HCT116 (cell line): ENCODE measurements around the gene DAAM1. TPM values are rescaled to one million over a fixed set of nuclear protein-coding genes. Genes with fewer than 3 reads are reported as not detected.

ENCODE experiments used
- ATAC-seq: fragments of 200-7000 bp; cut with Tn5 transposase; 2 replicates; pipeline ENCODE4 v1.9.1; 2020; ENCODE audit warnings: mild to moderate bottlenecking, moderate library complexity
- BruUV-seq: library from RNA; stranded (reverse); fragments of 400-500 nt; replicated peaks from 2 replicates; lab custom pipeline; 2021; lab: Mats Ljungman, UMichigan
- CTCF ChIA-PET: fragments of 300-600 bp; sonication (Branson Sonifier 250); formaldehyde crosslinking; loops from one replicate; lab custom pipeline; 2021; ENCODE audit warnings: antibody characterized with exemption; lab: Charles Lee
- POLR2A ChIA-PET: fragments of 300-600, 350-600 bp; sonication (Branson Sonifier 250); formaldehyde crosslinking; loops from one replicate; lab custom pipeline; 2021; ENCODE audit warnings: antibody characterized with exemption; lab: Charles Lee
- RAD21 ChIA-PET, 2 experiments: fragments of 300-600 bp; sonication (Branson Sonifier 250); formaldehyde crosslinking; loops; one replicate each; lab custom pipeline; 2023; ENCODE audit warnings: low total read pairs in 2 of 2; ENCODE audit not compliant: uncharacterized antibody in 2 of 2, unreplicated experiment in 2 of 2, low non-redundant PET in 1 of 2; lab: Charles Lee
- DNase-seq: peaks from one replicate; pipeline ENCODE4 v3.0.0-alpha.2; 2010; ENCODE audit warnings: low read depth, low spot score
- H2AFZ ChIP-seq: fragments of 200-600 bp; shearing (Covaris generic), sonication (generic); 2 replicates; pipeline ENCODE4 v1.6.1; 2017; ENCODE audit warnings: low read depth, mixed run types, mixed read lengths, antibody characterized with exemption, low read length; ENCODE audit not compliant: poor library complexity, severe bottlenecking
- H3K27ac ChIP-seq: 2 replicates; pipeline ENCODE4 v1.5.1; 2012; ENCODE audit warnings: low read depth, low read length
- H3K27me3 ChIP-seq: fragments of 200-600 bp; sonication (generic); 2 replicates; pipeline ENCODE4 v1.6.1; 2016; ENCODE audit warnings: mixed run types, low read length, mixed read lengths; ENCODE audit not compliant: insufficient read depth
- H3K36me3 ChIP-seq, 2 experiments: fragments of 200-500 bp in 1 of 2; fragments of 200-600 bp in 1 of 2; sonication (Bioruptor generic) in 1 of 2; sonication (generic) in 1 of 2; 2 replicates each; pipeline versions ENCODE4 v1.5.1 to v1.6.1; 2014 to 2016; ENCODE audit warnings: low read length in 2 of 2, inconsistent platforms in 1 of 2, mixed read lengths in 1 of 2, mixed run types in 1 of 2; ENCODE audit not compliant: insufficient read depth in 2 of 2, control insufficient read depth in 1 of 2
- H3K4me1 ChIP-seq, 2 experiments: fragments of 200-600 bp in 1 of 2; sonication (generic) in 1 of 2; 2 replicates each; pipeline versions ENCODE4 v1.5.1 to v1.6.1; 2012 to 2017; ENCODE audit warnings: low read length in 2 of 2, inconsistent platforms in 1 of 2, mild to moderate bottlenecking in 1 of 2, mixed read lengths in 1 of 2, mixed run types in 1 of 2, moderate library complexity in 1 of 2; ENCODE audit not compliant: insufficient read depth in 2 of 2, control insufficient read depth in 1 of 2
- H3K4me2 ChIP-seq: fragments of 200-600 bp; sonication (generic); 2 replicates; pipeline ENCODE4 v1.6.1; 2017; ENCODE audit warnings: mixed run types, low read length, mixed read lengths
- H3K4me3 ChIP-seq, 2 experiments: fragments of 200-600 bp in 1 of 2; sonication (generic) in 1 of 2; replicated peaks in 1 of 2; 2 replicates each; pipeline ENCODE4 v1.5.1; 2011 to 2016; ENCODE audit warnings: low read length in 2 of 2, control low read depth in 1 of 2, low read depth in 1 of 2, mild to moderate bottlenecking in 1 of 2, mixed read lengths in 1 of 2, mixed run types in 1 of 2
- H3K79me2 ChIP-seq: fragments of 200-600 bp; sonication (generic); 2 replicates; pipeline ENCODE4 v1.6.1; 2017; ENCODE audit warnings: mild to moderate bottlenecking, mixed run types, low read length, moderate library complexity, mixed read lengths; ENCODE audit not compliant: insufficient read depth
- H3K9ac ChIP-seq: fragments of 200-600 bp; sonication (generic); 2 replicates; pipeline ENCODE4 v1.6.1; 2016; ENCODE audit warnings: low read length, mixed read lengths
- H3K9me2 ChIP-seq: fragments of 200-600 bp; sonication (generic), shearing (Covaris generic); 2 replicates; pipeline ENCODE4 v1.6.1; 2017; ENCODE audit warnings: mixed run types, mild to moderate bottlenecking, moderate library complexity; ENCODE audit not compliant: insufficient read depth
- H3K9me3 ChIP-seq, 2 experiments: fragments of 200-500 bp in 1 of 2; fragments of 200-600 bp in 1 of 2; sonication (Bioruptor generic) in 1 of 2; sonication (generic) in 1 of 2; 2 replicates each; pipeline ENCODE4 v1.6.1; 2014 to 2017; ENCODE audit warnings: low read length in 2 of 2, mixed read lengths in 2 of 2, inconsistent platforms in 1 of 2, low read depth in 1 of 2, mild to moderate bottlenecking in 1 of 2, mixed run types in 1 of 2, moderate library complexity in 1 of 2; ENCODE audit not compliant: control insufficient read depth in 1 of 2, insufficient read depth in 1 of 2
- H4K20me1 ChIP-seq: fragments of 200-600 bp; sonication (generic), shearing (Covaris generic); 2 replicates; pipeline ENCODE4 v1.6.1; 2017; ENCODE audit warnings: mixed run types, mild to moderate bottlenecking, moderate library complexity; ENCODE audit not compliant: insufficient read depth
- CTCF ChIP-seq, 3 experiments: fragments of 200-600 bp in 1 of 3; sonication (generic) in 1 of 3; IDR thresholded peaks in 2 of 3; conservative IDR thresholded peaks in 1 of 3; 2 replicates each; pipeline ENCODE4 v1.5.1; 2012 to 2017; ENCODE audit warnings: low read depth in 2 of 3, low read length in 2 of 3, antibody characterized with exemption in 1 of 3, borderline replicate concordance in 1 of 3, control low read depth in 1 of 3, mild to moderate bottlenecking in 1 of 3, mixed read lengths in 1 of 3, mixed run types in 1 of 3, moderate library complexity in 1 of 3; ENCODE audit not compliant: insufficient read depth in 1 of 3
- EZH2phosphoT487 ChIP-seq: fragments of 200-600 bp; IDR thresholded peaks from 2 replicates; pipeline ENCODE4 v1.6.1; 2018; ENCODE audit warnings: antibody characterized with exemption, borderline replicate concordance
- FOSL1 ChIP-seq: IDR thresholded peaks from 2 replicates; pipeline ENCODE4 v1.6.1; 2012; ENCODE audit warnings: low read depth
- JUND ChIP-seq: IDR thresholded peaks from 2 replicates; pipeline ENCODE4 v1.6.1; 2012
- POLR2A ChIP-seq: IDR thresholded peaks from 2 replicates; pipeline ENCODE4 v1.7.0; 2011; ENCODE audit warnings: borderline replicate concordance; ENCODE audit not compliant: insufficient read depth, insufficient read length; ENCODE audit errors: extremely low read depth
- POLR2AphosphoS5 ChIP-seq: IDR thresholded peaks from 2 replicates; pipeline ENCODE4 v1.6.1; 2011; ENCODE audit warnings: mild to moderate bottlenecking, low read depth, low read length, moderate library complexity
- SRF ChIP-seq: IDR thresholded peaks from 2 replicates; pipeline ENCODE4 v1.6.1; 2012; ENCODE audit warnings: low read depth
- TCF7L2 ChIP-seq: IDR thresholded peaks from 2 replicates; pipeline ENCODE4 v1.7.0; 2011; ENCODE audit warnings: borderline replicate concordance, inconsistent platforms; ENCODE audit not compliant: insufficient read depth, insufficient read length; ENCODE audit errors: extremely low read depth
- YY1 ChIP-seq: IDR thresholded peaks from 2 replicates; pipeline ENCODE4 v1.6.1; 2011; ENCODE audit warnings: low read length, low read depth, moderate library complexity, mild to moderate bottlenecking; ENCODE audit not compliant: insufficient replicate concordance; ENCODE audit errors: extremely low read depth
- ZNF274 ChIP-seq: fragments of 200-500 bp; sonication (Bioruptor generic); IDR thresholded peaks from 2 replicates; pipeline ENCODE4 v1.6.1; 2014; ENCODE audit warnings: mild to moderate bottlenecking, low read depth, low read length, inconsistent platforms
- intact Hi-C: fragments of 100-400 bp; cut with micrococcal nuclease; formaldehyde crosslinking; loops from 2 replicates; pipeline ENCODE4 v1.10.0; 2022
- total RNA-seq: library from RNA; stranded (reverse); gene quantifications from one replicate; pipeline ENCODE4 v1.2.1, GENCODE V29; 2021; ENCODE audit not compliant: unreplicated experiment
- TF ChIP-seq, protein P1 (sequence below): IDR thresholded peaks from 2 replicates; pipeline ENCODE4 v1.6.1; 2012

Gene DAAM1
- total RNA-seq, 1 experiment from 2014 or later, result 10.7 TPM

DNA sequence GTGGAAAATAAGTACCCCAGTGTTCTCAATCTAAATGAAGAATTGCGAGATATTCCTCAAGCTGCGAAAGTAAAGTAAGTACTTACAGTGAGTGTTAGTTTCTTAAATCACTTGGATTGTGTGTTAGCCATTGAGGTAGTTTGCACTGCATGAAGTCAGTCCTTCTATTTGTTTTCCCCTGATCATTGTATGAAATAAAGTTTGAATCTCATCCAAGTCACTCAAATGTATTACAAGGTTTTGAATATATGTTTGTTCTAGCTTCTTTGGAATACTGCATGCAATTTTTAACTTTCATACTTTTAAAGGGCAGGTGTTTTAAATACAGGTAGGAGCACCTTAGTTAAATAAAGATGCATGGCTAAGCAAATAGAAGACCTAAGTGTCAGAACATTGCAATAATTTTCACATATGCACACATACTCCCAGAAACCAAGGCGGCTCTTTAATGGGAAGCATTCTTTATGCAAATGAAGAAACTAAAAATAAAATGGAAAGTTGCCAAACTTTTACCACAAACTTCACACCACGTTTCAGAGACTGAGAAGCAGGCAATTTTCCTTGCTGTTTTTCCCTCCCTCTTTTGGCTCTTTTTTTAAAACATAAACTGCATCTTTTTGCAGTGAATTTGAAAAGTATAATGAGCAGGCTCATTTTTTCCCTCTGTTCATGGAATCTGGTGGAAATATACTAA, 171.1 kb downstream of the DAAM1 start:
- intact Hi-C loops, result loop anchor here (5.0 kb wide), 2 partner anchors 82 to 172 kb away; partner anchors contain the start of gene DAAM1
- BruUV-seq, result no TSS peak
- CTCF ChIA-PET, result no interaction called here
- POLR2A ChIA-PET, result no interaction called here
- H3K4me2 ChIP-seq, result no peak overlapping the region
- H3K36me3 ChIP-seq, result no peaks in the 10 kb centered on the region
- no peak overlapping the region for H3K9ac ChIP-seq
- TF ChIP-seq POLR2A (no peak), JUND (no peak), EZH2phosphoT487 (no peak), FOSL1 (no peak), YY1 (no peak), TCF7L2 (no peak), CTCF (IDR thresholded peaks at IDR 0.05 in 2 of 3, conservative IDR thresholded peaks at IDR 0.05 in 1 of 3; ENCODE audit: borderline replicate concordance in 1 of 3, insufficient read depth in 1 of 3, low read depth in 2 of 3, low read length in 2 of 3) (no peak), SRF (no peak), ZNF274 (no peak), POLR2AphosphoS5 (no peak)
- TF ChIP-seq, protein P1, sequence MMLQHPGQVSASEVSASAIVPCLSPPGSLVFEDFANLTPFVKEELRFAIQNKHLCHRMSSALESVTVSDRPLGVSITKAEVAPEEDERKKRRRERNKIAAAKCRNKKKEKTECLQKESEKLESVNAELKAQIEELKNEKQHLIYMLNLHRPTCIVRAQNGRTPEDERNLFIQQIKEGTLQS, result no peak
- H2AFZ ChIP-seq, result no peak overlapping the region
- RAD21 ChIA-PET, result no interaction called here
- ATAC-seq, result no peak
- no peaks in the 10 kb centered on the region for H3K27me3 ChIP-seq
- no peaks in the 10 kb centered on the region for H3K9me2 ChIP-seq
- no peaks in the 10 kb centered on the region for H3K79me2 ChIP-seq
- peaks cover 54 to 76% of the 10 kb centered on the region in 2 experiments for H3K4me1 ChIP-seq
- no peaks in the 10 kb centered on the region for H3K9me3 ChIP-seq
- H3K4me3 ChIP-seq, result no peak overlapping the region
- no peak for DNase-seq
- H3K27ac ChIP-seq, result no peak overlapping the region
- H4K20me1 ChIP-seq, result no peaks in the 10 kb centered on the region
